Motor neuron (in vitro differentiated cells): ENCODE data around the gene GCK. TPM values are rescaled to one million over a fixed set of nuclear protein-coding genes. Genes with fewer than 3 reads are reported as not detected.
A peak's percentile ranks its signal among the peaks of the same experiment; 100 is the strongest.

Experiments
- ATAC-seq, 8 experiments: fragments of 200-7000 bp; cut with Tn5 transposase; replicated peaks in 6 of 8; 2 replicates each; pipeline ENCODE4 v1.8.0; 2021; ENCODE audit warnings: mild to moderate bottlenecking in 8 of 8, moderate library complexity in 8 of 8
- H3K27ac ChIP-seq, 2 donors: fragments of 250-450 bp; sonication (Bioruptor Pico); 2 replicates each; pipeline ENCODE4 v1.9.0; 2021; ENCODE audit warnings: antibody characterized with exemption in 2 of 2, mild to moderate bottlenecking in 2 of 2, moderate library complexity in 1 of 2
- H3K4me1 ChIP-seq, 2 donors: fragments of 250-450 bp; sonication (Bioruptor Pico); replicated peaks in 1 of 2; 2 replicates each; pipeline ENCODE4 v1.6.1; 2021; ENCODE audit warnings: antibody characterized with exemption in 2 of 2, mild to moderate bottlenecking in 2 of 2, moderate library complexity in 1 of 2
- H3K4me3 ChIP-seq, 5 donors: fragments of 250-450 bp; sonication (Bioruptor Pico); 2 replicates each; pipeline ENCODE4 v1.9.0; 2021; ENCODE audit warnings: antibody characterized with exemption in 5 of 5, mild to moderate bottlenecking in 5 of 5, moderate library complexity in 4 of 5
- WGBS, 10 experiments: fragments of 450-650 bp; shearing (Covaris generic); methylation state at CpG; one replicate each; pipeline ENCODE4 v1.0.0; 2022; 5-methylcytosine and 5-hydroxymethylcytosine counted together
- in situ Hi-C, 9 experiments: fragments of 400-800 bp; cut with MboI; loops; one replicate each; pipeline ENCODE4 v1.15.0; 2021; ENCODE audit warnings: low sequenced_read_pairs in 9 of 9, low pct_unique_long_range_greater_than_20kb in 2 of 9; ENCODE audit not compliant: unreplicated experiment in 9 of 9
- total RNA-seq, 8 experiments: library from RNA; unstranded; fragments of 300-600 nt; gene quantifications; 2 replicates each; pipeline versions ENCODE4 v1.2.3 to v1.2.4, GENCODE V29; 2022

GCK gene
- total RNA-seq, 8 experiments from 2014 or later, result 0.31 to 5.1 (median 2.5) TPM

DNA sequence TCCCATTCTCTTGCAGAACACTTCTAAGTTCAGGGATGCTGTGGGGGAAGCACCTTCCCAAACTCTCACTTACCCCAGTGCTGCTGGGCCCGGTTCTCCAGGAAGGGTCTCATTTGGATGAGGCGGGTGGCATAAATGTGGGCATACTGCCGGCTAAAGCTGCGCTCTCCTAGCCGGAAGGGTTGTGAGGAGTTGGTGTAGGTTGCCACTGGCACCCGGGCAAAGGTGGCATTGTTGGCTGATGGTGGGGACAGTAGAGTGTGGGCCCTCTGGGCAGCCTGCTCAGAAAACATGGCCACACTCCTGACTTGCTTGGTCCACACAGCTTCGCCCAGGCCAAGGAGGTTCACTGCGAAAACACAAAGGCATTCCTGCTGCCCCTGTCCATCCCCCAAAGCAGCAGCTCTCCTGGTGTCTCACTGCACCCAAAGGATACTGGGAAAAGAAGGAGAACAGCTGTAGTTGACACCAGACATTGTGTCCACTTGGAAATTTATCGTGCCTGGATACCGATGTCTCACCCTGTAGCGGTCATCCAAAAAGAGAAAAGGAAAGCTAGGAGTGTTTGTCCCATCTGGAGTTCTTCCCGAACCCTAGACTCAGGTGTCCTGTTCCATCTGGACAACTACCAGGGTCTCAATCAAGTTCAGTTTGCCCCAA is 67.3 kb downstream of the GCK start:
- in situ Hi-C loops, result loop anchor here in 1 of 9 experiments (10.0 kb wide), 1 partner anchor 73 kb away; no protein-coding TSS in a partner anchor

DNA sequence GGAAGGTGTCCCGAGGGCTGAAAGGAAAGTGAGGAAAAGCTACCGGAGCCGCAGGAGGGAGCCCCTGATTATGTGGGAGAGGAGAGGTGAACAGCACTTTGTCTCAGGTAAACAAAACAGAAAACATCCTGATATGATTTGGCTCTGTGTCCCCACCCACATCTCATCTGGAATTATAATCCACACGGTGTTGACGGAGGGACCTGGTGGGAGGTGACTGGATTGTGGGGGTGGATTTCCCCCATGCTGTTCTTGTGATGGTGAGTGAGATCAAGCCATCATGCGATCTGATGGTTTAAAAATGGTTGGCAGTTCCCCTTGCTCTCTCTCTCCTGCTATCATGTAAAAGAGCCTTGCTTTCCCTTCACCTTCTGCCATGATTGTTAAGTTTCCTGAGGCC is 68.8 kb downstream of the GCK start:
- Histone ChIP-seq H3K27ac (no peak overlapping the region), H3K4me1 (peaks cover 6 to 10% of the 10 kb centered on the region in 2 donors), H3K4me3 (no peak overlapping the region)
- 89 to 100% (median 100%) methylated on average over 2 to 6 of the region's 6 CpGs; no CpG with 5 or more reads in 3 of the 10 experiments for WGBS, 10 experiments
- no peak for ATAC-seq
- in situ Hi-C loops, result loop anchor here in 1 of 9 experiments (10.0 kb wide), 1 partner anchor 74 kb away; no protein-coding TSS in a partner anchor

More for the DNA sequence above, 67.3 kb downstream of the GCK start:
- Histone ChIP-seq H3K4me3 (no peak overlapping the region), H3K27ac (no peak overlapping the region), H3K4me1 (peaks cover 6 to 10% of the 10 kb centered on the region in 2 donors)
- no peak for ATAC-seq
- WGBS, 10 experiments, result 76 to 100% (median 94%) methylated on average over 1 to 10 of the region's 12 CpGs

DNA sequence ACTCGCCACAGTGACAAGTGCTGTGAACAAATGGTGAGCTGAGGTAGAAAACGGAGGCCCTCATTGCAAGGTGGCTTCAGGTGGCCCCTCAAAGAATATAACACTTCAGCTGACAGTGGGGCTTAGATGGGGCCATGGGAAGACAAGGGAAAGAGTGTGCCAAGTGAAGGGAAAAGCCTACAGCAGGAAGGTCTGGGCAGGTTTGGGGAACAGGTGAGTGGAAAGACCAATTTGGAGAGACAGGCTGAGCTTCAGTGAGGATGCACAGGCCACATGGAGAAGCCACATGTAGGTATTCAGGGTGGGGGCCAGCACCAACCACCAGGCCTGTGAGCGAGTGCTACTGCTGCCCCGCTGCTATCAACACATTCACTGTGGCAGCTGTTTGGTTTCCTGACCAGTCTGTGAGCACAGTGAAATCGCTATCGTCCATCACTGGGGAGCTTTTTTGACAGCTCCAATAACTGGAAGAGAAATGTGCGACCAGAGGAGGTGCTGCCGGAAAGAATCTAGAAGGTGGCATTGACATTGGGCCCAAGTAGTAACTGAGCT is 69.3 kb downstream of the GCK start:
- peaks cover 6 to 10% of the 10 kb centered on the region in 2 donors for H3K4me1 ChIP-seq
- in situ Hi-C loops, result loop anchor here in 1 of 9 experiments (10.0 kb wide), 1 partner anchor 75 kb away; no protein-coding TSS in a partner anchor
- 67 to 100% (median 93%) methylated on average over 1 to 6 of the region's 8 CpGs; no CpG with 5 or more reads in 2 of the 10 experiments for WGBS, 10 experiments

DNA sequence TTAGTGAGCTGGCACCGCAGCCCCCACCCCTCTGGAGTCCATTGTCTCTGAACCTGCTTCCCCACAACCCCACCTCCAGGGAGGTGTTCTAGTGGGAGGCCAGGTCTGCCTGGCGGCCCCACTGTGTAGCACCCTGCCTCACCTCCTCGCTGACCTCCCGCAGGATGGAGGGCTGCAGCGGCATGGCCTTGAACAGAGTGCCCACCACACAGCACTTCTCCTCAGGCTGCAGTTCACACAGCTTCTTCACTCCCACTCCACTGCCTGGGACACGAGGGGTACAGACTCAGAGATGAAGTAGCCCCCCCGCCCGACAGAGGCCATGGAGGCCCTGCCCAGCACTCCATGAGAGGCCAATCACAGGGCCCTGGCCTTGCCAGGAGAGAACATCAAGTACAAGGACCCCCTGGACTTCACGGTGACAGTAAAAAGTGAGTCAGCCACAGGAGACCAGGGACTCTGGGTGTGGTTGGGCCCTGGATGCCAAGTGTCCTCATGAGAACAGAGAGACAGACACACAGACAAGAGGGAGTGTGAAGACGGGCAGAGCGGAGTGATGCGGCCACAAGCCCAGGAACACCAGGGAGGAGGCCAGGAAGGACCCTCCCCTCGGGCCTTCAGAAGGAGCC is 71.3 kb downstream of the GCK start:
- Histone ChIP-seq H3K4me3 (no peak overlapping the region), H3K27ac (no peak overlapping the region), H3K4me1 (peaks cover 6 to 10% of the 10 kb centered on the region in 2 donors)
- in situ Hi-C loops, result no loop called here
- 40 to 100% (median 87%) methylated on average over 1 to 3 of the region's 13 CpGs; no CpG with 5 or more reads in 6 of the 10 experiments for WGBS, 10 experiments
- ATAC-seq, result peak in 2 of 8 experiments; percentile 7 to 20

More for the DNA sequence above, 69.3 kb downstream of the GCK start:
- no peak for ATAC-seq
- Histone ChIP-seq H3K27ac (no peak overlapping the region), H3K4me3 (no peak overlapping the region)

DNA sequence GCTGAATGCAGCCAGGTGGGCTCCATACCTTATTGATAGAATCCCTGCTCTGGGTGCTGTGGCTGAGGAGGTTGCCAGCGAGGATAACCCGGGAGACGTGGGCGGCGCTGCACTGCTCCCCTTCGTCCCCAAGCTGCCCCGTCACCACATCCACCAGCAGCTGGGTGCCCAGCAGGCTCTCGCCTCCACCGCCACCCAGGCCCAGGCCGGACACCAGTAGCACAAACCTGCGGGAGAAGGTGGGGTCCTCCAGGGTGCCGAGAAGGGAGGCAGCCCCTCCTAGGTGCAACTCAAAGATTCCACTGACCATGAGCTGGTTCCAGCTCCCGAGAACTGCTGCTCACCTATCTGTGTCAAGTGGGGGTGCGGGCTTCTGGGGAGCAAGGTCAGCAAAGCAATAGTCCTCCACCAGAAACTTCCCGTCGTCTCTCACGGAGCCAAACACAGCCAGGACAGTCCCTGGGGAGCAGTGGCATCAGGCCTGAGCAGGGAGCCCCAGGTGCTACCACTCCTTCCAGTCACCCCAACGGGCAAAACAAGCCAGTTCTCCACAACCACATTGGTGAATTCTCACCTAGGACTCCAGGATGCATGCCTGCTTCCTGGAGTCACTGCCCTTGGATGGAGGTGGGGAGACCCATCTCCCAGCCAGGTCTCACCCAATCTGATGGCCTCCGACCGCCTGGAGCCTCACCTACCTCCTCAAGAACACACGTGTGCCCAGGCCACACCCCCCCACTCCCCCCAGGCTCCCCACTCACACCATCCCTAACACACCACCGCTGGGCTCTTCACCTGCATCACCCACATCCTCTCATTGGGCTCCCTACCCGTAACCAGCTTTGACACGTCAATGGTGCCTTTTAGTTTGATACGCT is 72.2 kb downstream of the GCK start:
- 93 to 100% (median 100%) methylated on average over 2 to 3 of the region's 25 CpGs; no CpG with 5 or more reads in 6 of the 10 experiments for WGBS, 10 experiments
- no peak overlapping the region for H3K27ac ChIP-seq
- no peak overlapping the region for H3K4me3 ChIP-seq
- no peak for ATAC-seq
- in situ Hi-C loops, result no loop called here
- peaks cover 1 to 2% of the 10 kb centered on the region in 2 donors for H3K4me1 ChIP-seq

DNA sequence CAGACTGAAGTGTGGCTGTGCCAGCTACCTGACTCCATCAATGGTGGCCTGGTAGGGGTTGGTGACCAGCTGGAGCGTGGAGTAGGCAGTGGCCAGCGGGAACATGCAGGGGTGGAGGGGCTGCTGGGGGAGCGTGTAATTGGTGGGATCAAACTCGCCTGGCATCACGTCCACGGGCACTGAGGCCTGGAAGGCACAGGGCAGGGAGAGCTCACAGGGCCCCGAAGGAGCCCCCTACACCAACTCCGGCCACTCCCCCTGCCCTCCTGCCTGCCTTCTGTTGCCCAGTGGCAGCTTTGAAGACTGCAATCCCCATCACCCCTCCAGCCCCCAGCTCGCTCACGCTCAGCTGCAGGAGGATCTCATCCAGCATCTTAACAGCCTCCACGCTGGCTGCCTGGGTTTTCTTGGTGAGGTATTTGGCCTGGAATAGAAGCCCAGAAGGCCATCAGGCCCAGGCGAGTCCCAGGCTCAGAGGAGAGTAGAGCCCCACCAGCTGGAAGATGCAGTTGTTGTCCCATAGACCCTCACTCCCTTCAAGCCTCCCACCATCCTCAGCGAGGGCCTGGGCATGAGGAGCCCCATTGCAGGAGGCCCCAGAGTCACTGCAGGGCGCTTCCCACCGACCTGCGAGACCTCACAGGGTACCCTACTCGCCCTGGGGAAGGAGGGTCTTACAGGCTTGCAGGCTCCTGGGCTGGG is 73.0 kb downstream of the GCK start:
- in situ Hi-C loops, result no loop called here
- no peak for ATAC-seq
- Histone ChIP-seq H3K27ac (no peak overlapping the region), H3K4me1 (no peaks in the 10 kb centered on the region), H3K4me3 (no peak overlapping the region)
- WGBS, 10 experiments, result 83 to 93% methylated on average over 2 to 6 of the region's 17 CpGs; no CpG with 5 or more reads in 8 of the 10 experiments

DNA sequence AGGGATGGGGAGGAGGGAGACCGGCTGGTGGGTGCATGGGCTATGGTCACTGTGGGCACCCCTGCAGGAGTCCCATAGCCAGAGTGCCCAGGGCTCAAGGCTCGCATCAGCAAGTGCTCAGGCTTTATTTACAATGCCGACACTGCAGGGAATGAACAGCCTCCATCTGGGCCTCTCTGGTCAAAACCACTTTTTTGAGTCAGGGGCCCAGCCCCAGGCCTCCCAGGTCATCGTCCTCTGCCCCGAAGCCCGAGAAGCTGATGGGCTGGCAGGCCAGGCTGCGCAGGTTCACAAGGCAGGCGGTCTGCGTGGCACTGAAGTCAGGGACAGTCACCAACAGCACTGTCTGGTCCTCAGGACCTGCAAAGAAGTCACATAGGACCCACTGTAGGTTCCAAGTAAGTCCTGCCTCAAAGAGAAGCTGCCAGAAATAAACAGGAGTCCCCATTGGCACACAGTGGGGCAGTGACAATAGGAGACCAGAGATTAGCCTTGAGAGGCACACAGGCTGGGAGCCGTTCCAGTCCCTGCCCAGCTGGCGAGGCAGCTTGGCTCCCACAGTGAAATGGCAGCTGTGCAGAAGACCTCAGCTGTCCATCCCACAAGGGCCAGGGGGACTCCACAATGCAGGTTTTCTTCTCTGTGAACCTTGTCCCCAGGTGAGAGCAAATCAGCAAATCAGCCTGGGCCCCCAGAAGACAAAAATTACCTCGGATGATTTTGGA is 74.5 kb downstream of the GCK start:
- Histone ChIP-seq H3K4me1 (no peaks in the 10 kb centered on the region), H3K4me3 (no peak overlapping the region), H3K27ac (no peak overlapping the region)
- ATAC-seq, result no peak
- in situ Hi-C loops, result no loop called here
- WGBS, 10 experiments, result 40 to 93% (median 90%) methylated on average over 1 to 6 of the region's 12 CpGs; no CpG with 5 or more reads in 5 of the 10 experiments

DNA sequence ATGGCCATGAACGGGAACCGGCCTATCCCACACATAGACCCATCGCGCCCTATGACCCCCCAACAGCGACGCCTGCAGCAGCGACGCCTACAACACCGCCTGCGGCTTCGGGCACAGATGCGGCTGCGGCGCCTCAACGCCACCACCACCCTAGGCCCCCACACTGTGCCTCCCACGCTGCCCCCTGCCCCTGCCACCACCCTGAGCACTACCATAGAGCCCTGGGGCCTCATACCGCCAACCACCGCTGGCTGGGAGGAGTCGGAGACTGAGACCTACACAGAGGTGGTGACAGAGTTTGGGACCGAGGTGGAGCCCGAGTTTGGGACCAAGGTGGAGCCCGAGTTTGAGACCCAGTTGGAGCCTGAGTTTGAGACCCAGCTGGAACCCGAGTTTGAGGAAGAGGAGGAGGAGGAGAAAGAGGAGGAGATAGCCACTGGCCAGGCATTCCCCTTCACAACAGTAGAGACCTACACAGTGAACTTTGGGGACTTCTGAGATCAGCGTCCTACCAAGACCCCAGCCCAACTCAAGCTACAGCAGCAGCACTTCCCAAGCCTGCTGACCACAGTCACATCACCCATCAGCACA is 75.4 kb downstream of the GCK start:
- ATAC-seq, result no peak
- WGBS, 10 experiments, result 67 to 100% (median 97%) methylated on average over 2 to 5 of the region's 24 CpGs; no CpG with 5 or more reads in 6 of the 10 experiments
- in situ Hi-C loops, result no loop called here
- Histone ChIP-seq H3K4me3 (no peak overlapping the region), H3K27ac (no peak overlapping the region), H3K4me1 (no peaks in the 10 kb centered on the region)

DNA sequence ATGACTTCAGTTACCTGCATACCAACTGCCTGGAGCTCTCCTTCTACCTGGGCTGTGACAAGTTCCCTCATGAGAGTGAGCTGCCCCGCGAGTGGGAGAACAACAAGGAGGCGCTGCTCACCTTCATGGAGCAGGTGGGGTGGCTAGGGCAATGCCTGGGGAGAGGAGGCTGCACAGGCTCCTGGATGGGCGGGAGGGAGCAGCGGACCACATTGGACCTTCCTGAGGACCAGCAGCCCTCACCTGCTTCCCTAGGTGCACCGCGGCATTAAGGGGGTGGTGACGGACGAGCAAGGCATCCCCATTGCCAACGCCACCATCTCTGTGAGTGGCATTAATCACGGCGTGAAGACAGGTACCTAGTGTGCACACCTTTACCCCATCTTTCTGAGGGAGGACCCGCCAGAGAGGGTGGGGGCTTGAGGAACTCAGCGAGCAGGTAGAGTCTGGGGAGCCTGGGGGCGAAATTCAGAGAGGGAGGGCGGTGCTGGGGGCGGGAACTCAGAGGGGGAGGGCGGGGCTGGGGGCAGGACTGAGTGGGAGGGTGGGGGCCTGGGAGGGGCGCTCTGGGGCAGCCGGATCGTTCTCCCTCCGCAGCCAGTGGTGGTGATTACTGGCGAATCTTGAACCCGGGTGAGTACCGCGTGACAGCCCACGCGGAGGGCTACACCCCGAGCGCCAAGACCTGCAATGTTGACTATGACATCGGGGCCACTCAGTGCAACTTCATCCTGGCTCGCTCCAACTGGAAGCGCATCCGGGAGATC is 76.1 kb downstream of the GCK start:
- Histone ChIP-seq H3K4me3 (no peak overlapping the region), H3K27ac (no peak overlapping the region), H3K4me1 (no peaks in the 10 kb centered on the region)
- in situ Hi-C loops, result no loop called here
- ATAC-seq, result no peak
- 64 to 100% (median 91%) methylated on average over 1 to 5 of the region's 34 CpGs; no CpG with 5 or more reads in 5 of the 10 experiments for WGBS, 10 experiments

DNA sequence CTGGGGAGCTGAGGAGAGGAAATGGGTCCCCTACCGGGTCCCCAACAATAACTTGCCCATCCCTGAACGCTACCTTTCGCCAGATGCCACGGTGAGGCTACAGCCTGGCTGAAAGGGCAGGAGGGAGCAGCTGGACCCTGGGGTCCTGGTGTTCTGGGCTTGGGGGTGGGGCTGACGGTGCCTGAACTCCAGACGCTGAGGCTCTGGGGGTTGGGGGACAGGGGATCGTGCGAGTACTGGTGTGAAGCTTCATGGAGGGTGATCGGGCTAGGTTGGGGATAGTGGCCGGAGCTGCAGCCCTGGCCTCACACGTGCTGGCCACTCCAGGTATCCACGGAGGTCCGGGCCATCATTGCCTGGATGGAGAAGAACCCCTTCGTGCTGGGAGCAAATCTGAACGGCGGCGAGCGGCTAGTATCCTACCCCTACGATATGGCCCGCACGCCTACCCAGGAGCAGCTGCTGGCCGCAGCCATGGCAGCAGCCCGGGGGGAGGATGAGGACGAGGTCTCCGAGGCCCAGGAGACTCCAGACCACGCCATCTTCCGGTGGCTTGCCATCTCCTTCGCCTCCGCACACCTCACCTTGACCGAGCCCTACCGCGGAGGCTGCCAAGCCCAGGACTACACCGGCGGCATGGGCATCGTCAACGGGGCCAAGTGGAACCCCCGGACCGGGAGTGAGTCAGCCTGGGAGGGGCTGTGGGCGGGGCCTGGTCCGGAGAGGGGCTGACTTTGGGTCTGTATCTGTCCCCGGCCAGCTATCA is 76.8 kb downstream of the GCK start:
- peak in 1 of 8 experiments; percentile 6 for ATAC-seq
- in situ Hi-C loops, result no loop called here
- Histone ChIP-seq H3K4me3 (no peak overlapping the region), H3K4me1 (no peaks in the 10 kb centered on the region), H3K27ac (no peak overlapping the region)
- 77 to 100% (median 89%) methylated on average over 3 to 12 of the region's 41 CpGs; no CpG with 5 or more reads in 7 of the 10 experiments for WGBS, 10 experiments
